SKM-1 treated with dmso at 0.1 percent for 144 hours (cell line): ENCODE measurements around the gene RELA.
A peak's percentile ranks its signal among the peaks of the same experiment; 100 is the strongest.
"Not testable (repeated sequence)": the region's sequence is repeated elsewhere in the genome, so short reads cannot be mapped to it uniquely, and the experiment has no call there.

Experiments used
- DNase-seq: peaks from one replicate; lab custom pipeline; 2025; ENCODE audit not compliant: unreplicated experiment; lab: John Stamatoyannopoulos, UW

Gene RELA

GRCh38 chr11:65662799-65663638, at the start of gene RELA:
Gene RELA, minus strand, starts transcription at chr11:65662916. Its CDS starts 84 bp downstream, at chr11:65662832.
- peak; percentile 81 for DNase-seq

DNA sequence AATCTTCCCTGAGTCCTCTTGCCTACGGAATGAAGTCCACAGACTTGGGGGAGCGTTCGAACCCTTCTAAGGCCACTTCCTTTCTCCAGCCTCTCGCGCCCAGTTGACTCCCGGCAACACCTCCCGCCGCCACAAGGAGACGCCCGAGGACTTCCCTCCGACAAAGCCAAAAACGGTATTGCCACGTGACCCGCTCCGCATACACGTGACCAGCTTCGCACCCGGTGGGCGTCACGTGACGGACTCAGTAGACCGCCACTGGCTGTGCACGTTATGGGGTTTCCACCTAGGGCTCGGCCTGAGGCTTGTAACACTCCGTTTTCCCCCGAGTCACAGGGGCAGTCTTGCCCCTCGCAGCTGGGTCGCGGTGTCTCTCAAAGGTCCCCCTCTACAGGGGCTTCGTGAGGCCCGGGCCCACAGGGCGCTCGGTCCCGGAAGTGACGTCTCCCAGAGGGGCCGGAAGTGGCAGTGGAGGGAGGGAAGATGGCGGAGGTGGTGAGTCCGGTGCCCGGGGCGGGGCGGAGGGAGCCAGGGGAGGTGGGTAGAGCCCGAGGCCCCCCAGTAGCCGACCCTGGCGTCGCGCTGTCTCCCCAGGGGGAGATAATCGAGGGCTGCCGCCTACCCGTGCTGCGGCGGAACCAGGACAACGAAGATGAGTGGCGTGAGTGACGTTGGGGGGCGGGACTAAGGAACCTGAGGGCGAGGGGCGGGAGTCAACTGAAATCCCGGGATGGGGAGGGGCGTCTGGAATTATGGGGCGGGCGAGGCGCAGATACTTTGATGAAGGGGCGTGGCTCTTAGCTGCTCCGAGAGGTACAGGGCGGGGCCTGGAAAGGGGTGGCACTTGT, 49.3 kb upstream of the RELA start, which contains the start of gene KAT5:
Gene KAT5, plus strand, starts transcription at position 468 of the 848 bp plus-strand sequence. Its CDS starts 16 bp downstream, at position 484.
- peak; percentile 96 for DNase-seq

DNA sequence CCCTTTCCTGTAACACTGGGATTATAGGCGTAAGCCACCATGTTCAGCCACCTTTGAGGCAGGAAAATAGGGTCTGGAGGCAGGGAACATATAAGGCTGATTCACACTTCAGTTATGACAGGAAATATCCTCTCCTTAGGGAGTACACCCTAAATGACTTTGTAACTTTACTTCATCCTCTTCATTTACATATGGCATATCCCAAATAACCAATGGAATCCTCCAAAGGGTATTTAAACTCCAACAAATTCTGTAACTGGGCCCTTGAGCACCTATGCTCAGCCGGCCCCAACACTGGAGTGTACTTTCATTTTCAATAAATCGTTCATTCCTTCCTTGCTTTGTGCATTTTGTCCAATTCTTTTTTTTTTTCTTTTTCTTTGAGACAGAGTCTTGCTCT, 47.7 kb upstream of the RELA start:
- DNase-seq = no peak

GRCh38 chr11:65709661-65710060, 46.9 kb upstream of the RELA start:
- DNase-seq = no peak

DNA sequence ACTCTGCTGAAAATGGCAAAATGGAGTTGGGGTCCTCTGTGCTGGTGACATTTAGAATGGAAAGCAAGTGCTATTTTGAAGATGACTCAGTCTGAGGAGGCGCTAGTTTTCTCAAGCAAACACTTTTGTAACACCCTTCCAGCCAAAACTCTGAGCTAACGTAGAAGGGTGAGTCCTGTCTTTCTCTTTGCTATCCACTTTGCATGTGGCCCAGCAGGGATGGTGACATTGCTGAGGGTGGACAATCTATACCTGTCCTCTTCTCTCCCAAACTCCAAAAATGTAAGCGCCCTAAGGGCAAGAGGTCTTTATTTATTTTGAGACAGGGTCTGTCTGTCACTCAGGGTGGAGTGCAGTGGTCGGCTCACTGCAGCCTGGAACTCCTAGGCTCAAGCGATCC, 45.7 kb upstream of the RELA start:
- no peak for DNase-seq

DNA sequence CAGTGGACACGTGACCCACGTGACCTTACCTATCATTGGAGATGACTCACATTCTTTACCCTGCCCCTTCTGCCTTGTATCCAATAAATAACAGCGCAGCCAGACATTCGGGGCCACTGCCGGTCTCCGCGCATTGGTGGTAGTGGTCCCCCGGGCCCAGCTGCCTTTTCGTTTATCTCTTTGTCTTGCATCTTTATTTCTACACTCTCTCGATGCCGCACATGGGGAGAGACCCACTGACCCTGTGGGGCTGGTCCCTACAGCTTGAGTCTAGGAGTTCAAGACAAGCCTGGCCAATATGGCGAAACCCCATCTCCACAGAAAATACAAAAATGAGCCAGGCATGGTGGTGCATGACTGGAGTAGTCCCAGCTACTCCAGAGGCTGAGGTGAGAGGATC, 44.3 kb upstream of the RELA start:
- not testable (repeated sequence) for DNase-seq

- not testable (repeated sequence) for DNase-seq
These were observed 43.6 kb upstream of the RELA start for GRCh38 chr11:65706303-65706763.

- no peak for DNase-seq
These were observed 41.1 kb upstream of the RELA start for GRCh38 chr11:65703846-65704245.

- no peak for DNase-seq
These were observed 39.0 kb upstream of the RELA start for GRCh38 chr11:65701686-65702085.

DNA sequence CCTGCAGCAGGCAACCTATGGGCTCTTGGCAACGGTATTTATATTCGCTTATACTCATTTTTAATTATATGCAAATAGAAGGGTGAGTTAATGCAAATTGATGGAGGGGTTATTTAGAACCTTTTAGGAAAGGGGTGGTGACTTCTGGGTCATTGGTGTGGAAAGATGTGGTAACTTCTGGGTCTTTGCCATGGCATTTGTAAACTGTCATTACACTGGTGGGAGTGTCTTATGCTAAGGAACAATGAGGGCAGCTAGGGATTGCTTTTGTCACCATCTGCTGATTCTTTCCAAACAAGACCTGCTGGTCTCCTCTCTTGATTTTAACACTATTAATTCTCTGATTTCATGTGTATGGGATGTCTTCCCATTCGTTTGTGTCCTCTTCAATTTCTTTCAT, 37.7 kb upstream of the RELA start:
- peak; percentile 18 for DNase-seq

- no peak for DNase-seq
These were observed 36.6 kb upstream of the RELA start for GRCh38 chr11:65699306-65699705.

GRCh38 chr11:65698205-65698604, 35.5 kb upstream of the RELA start:
- no peak for DNase-seq

DNA sequence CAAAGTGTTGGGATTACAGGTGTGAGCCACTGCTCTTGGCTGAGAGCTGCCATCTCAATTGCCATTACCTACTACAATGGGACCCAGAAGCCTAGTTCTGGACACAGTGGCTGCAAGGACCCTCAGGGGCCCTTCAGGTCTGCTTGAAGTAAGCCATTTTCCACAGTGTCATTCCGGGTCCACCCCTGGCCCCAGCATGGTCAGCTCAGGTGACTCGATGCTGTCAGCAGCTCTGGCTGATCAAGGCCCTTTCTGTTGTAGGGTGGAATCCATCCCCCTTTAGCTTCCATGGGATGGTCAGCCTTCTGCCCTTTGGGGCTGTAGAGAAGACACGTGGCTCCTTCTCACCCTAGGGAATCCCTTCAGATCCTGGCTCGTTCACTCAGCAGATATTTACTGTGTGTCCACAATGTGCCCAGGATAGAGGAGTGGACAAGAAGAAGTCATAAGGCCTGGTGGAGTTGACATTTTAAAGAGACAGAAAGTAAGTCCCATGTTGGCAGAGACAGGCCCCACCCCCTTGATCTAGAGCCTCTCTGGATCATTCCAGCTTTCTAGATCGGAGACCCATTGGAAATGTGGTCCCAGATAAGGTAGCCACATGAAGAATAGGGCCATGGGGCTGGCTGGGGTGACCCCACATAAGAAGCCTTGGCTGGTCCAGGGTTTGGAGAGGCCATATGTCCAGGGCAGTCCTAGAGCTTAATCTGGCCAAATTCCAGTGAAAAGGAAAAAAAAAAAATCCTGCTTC, 34.3 kb upstream of the RELA start:
- no peak for DNase-seq

DNA sequence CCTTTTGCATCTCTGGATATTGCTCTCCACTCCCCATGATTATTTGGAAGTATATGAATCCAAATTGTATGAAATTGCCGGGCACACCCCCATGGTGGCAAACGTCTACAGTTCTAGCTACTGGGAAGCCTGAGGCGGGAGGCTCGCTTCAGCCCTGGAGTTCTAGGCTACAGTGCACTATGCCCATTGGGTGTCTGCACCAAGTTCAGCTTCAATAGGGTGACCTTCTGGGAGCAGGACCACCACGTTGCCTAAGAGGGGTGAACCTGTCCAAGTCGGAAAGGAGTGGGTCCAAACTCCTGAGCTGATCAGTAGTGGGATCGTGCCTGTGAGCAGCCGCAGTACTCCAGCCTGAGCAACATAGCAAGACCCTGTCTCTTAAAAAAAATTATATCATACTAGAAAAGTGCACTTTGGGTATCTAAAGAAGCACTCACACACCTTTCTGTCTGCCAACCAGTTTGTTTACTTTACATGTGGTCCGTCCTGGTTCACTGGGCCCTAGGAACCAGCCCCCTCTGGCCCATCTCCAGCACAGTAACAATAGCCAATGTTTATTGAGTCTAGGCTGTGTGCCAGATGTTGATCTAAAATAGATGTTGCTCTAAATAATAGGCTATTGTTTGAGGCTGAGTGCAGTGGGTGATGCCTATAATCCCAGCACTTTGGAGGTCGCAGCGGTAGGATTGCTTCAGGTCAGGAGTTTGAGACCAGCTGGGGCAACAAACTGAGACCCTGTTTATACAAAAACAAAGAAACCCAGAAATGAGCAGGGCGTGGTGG, 32.9 kb upstream of the RELA start:
- no peak for DNase-seq

- DNase-seq = no peak
These were observed 29.7 kb upstream of the RELA start for GRCh38 chr11:65692367-65692766.

DNA sequence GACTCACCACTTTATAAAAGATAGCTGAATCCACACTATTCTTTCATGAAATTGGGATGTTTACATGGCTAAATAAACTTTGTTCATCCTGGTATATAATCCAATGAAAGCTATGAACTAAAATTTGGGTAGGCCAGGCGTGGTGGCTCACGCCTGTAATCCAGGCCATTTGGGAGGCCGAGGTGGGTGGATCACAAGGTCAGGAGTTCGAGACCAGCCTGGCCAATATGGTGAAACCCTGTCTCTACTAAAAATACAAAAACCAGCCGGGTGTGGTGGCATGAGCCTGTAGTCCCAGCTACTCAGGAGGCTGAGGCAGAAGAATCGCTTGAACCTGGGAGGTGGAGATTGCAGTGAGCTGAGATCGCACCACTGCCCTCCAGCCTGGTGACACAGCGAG, 29.1 kb upstream of the RELA start:
- DNase-seq = not testable (repeated sequence)

GRCh38 chr11:65685981-65686380, 23.3 kb upstream of the RELA start:
- no peak for DNase-seq

DNA sequence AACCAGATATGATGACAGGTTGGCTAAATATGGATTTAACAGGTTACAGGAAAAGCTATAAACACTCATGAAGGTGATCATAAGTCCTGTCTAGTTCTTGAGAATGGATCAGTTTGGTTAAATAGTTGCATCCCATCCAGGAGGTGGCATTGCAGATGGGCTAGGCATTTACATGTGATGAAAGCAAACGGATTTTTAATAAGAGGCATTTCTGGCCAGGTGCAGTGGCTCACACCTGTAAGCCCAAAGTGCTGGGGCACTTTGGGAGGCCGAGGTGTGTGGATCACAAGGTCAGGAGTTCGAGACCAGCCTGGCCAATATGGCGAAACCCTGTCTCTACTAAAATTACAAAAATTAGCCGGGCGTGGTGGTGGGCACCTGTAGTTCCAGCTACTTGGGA, 20.8 kb upstream of the RELA start:
- DNase-seq = not testable (repeated sequence)

DNA sequence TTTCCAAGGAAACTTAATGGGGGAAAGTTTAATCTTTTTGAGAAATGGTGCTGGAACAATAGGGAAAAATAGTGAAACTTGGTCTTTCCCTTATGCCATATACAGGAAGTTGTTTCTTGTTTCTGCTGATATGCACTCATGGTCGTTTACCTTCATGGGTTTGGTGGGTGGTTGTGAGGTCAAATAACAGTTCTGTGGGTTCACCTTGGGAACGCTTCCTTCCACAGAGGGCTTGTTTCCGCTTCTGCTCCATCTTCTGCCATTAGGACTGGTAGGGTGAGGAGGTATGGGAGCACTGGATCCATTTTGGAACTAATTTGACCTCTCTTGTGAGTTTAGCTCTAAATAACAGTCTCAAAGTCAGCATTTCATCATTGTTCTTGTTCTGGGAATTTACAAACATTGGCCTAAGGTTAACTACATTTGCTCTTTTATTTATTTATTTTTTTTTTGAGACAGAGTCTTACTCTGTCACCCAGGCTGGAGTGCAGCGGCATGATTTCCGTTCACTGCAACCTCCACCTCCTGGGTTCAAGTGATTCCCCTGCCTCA, 17.6 kb upstream of the RELA start:
- DNase-seq = no peak

- no peak for DNase-seq
These were observed 10.3 kb upstream of the RELA start for GRCh38 chr11:65672982-65673381.
